Measurements from ENCODE around the gene KRT8. TPM values are rescaled to one million over a fixed set of nuclear protein-coding genes. Genes with fewer than 3 reads are reported as not detected.
"Not testable (repeated sequence)": the region's sequence is repeated elsewhere in the genome, so short reads cannot be mapped to it uniquely, and the experiment has no call there.

Gene KRT8
- total RNA-seq, 1 donor from 2014 or later, result 0.33 TPM

- Mint-ChIP-seq H3K27ac (no peak overlapping the region), H3K4me3 (no peak overlapping the region), H3K9me3 (no peaks in the 10 kb centered on the region), H3K27me3 (peaks cover 21% of the 10 kb centered on the region), H3K36me3 (ENCODE audit: low read depth) (no peaks in the 10 kb centered on the region), H3K4me1 (no peaks in the 10 kb centered on the region)
- TF ChIP-seq CTCF (IDR thresholded peaks at IDR 0.05), result no peak
- ChIA-PET CTCF (interaction anchor here (0.8 kb wide), 1 partner anchor 11 kb away, joined by 4 read pairs; no protein-coding TSS in a partner anchor), POLR2A (no interaction called here)
- ATAC-seq (ENCODE audit: low read depth) (no peak), DNase-seq (no peak)
- intact Hi-C loops (cut with micrococcal nuclease), result no loop called here
These were observed 14.5 kb downstream of the KRT8 start for GRCh38 chr12:52890417-52890816.

- no peaks in the 10 kb centered on the region for H3K36me3 Mint-ChIP-seq (ENCODE audit: low read depth)
- ChIA-PET POLR2A (no interaction called here), CTCF (interaction anchor here (0.7 to 7.2 kb wide), 16 partner anchors 11 to 275 kb away, joined by 3 to 154 read pairs (median 4); no protein-coding TSS in a partner anchor)
- intact Hi-C loops (cut with micrococcal nuclease), result loop anchor here (1.0 to 2.0 kb wide), 2 partner anchors 97 to 214 kb away; no protein-coding TSS in a partner anchor
- DNase-seq (peak; percentile 66), ATAC-seq (ENCODE audit: low read depth) (peak; percentile 83)
- H3K4me1 Mint-ChIP-seq, result peaks cover 5% of the 10 kb centered on the region
- no peaks in the 10 kb centered on the region for H3K9me3 Mint-ChIP-seq
- peak; percentile 69 for TF ChIP-seq CTCF (IDR thresholded peaks at IDR 0.05)
- H3K27ac Mint-ChIP-seq, result no peak overlapping the region
- no peak overlapping the region for H3K4me3 Mint-ChIP-seq
- peaks cover 31% of the 10 kb centered on the region for H3K27me3 Mint-ChIP-seq
These were observed 20.2 kb downstream of the KRT8 start for GRCh38 chr12:52884526-52885293.

GRCh38 chr12:52880499-52880898, 24.4 kb downstream of the KRT8 start:
- ATAC-seq (ENCODE audit: low read depth); H3K9me3 Mint-ChIP-seq; H3K4me1 Mint-ChIP-seq; H3K27ac Mint-ChIP-seq; intact Hi-C loops (cut with micrococcal nuclease); DNase-seq; POLR2A ChIA-PET; H3K4me3 Mint-ChIP-seq; H3K36me3 Mint-ChIP-seq (ENCODE audit: low read depth): not testable (repeated sequence)
- peaks cover 18% of the 10 kb centered on the region for H3K27me3 Mint-ChIP-seq
- CTCF ChIA-PET, result interaction anchor here (1.3 to 7.2 kb wide), 9 partner anchors 10 to 508 kb away, joined by 3 to 154 read pairs (median 6); no protein-coding TSS in a partner anchor

- H3K36me3 Mint-ChIP-seq (ENCODE audit: low read depth), result no peaks in the 10 kb centered on the region
- H3K4me3 Mint-ChIP-seq, result peak overlapping the region; percentile 56
- DNase-seq (peak; percentile 49), ATAC-seq (ENCODE audit: low read depth) (peak; percentile 90)
- intact Hi-C loops (cut with micrococcal nuclease), result loop anchor here (1.0 to 2.0 kb wide), 3 partner anchors 296 to 723 kb away; no protein-coding TSS in a partner anchor
- peak; percentile 28 for TF ChIP-seq CTCF (IDR thresholded peaks at IDR 0.05)
- H3K27me3 Mint-ChIP-seq, result peaks cover 19% of the 10 kb centered on the region
- H3K9me3 Mint-ChIP-seq, result no peaks in the 10 kb centered on the region
- H3K4me1 Mint-ChIP-seq, result peaks cover 7% of the 10 kb centered on the region
- no peak overlapping the region for H3K27ac Mint-ChIP-seq
- ChIA-PET CTCF (interaction anchor here (0.6 to 7.2 kb wide), 13 partner anchors 9 to 723 kb away, joined by 3 to 154 read pairs (median 4); no protein-coding TSS in a partner anchor), POLR2A (interaction anchor here (0.6 kb wide), 1 partner anchor 1081 kb away, joined by 3 read pairs; no protein-coding TSS in a partner anchor)
These were observed 25.2 kb downstream of the KRT8 start for GRCh38 chr12:52879394-52880351.
